HS-5 (cell line): ENCODE measurements around the gene FRMD3.

Source experiments
- DNase-seq: peaks from one replicate; pipeline ENCODE4 v3.0.0-alpha.2; 2012; ENCODE audit warnings: low read depth

Gene FRMD3

DNA sequence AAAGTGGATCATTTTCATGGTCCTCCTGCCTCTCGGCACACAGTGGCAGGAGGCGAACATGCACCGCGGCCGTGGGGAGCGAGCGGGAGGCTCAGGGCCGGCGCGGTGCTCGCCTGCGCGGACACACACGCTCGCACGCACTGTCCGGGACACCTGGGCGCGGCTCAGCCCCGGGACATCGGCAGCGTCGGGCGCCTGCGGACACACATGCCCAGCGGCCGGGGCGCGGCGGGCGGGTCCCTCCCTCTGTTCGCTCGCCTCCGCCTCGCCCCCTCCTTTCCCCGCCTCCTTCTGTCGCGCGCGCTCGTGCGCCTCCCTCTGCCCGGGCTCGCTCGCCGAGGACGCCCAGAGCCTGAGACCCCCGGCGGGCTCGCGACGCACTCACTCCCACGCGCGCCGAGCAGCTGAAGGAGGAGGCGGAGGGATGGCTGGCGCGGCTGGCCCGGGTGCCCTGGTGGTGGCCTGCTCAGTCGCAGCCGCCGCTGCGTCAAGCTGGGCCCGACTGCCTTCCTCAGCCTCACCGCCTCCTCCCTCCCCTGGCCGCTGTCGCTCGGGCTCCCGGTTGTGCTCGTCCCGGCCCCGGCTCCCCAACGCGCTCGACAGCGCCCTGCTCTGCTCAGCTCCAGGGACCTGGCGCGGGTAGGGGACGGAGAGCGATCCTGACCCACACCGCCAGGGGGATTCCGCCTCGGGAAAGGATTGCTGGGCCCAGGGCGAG lies at the start of gene FRMD3:
FRMD3 (minus strand) TSS at position 230 of the 718 bp plus-strand sequence; CDS start at position 60, 170 bp downstream.
- no peak for DNase-seq

DNA sequence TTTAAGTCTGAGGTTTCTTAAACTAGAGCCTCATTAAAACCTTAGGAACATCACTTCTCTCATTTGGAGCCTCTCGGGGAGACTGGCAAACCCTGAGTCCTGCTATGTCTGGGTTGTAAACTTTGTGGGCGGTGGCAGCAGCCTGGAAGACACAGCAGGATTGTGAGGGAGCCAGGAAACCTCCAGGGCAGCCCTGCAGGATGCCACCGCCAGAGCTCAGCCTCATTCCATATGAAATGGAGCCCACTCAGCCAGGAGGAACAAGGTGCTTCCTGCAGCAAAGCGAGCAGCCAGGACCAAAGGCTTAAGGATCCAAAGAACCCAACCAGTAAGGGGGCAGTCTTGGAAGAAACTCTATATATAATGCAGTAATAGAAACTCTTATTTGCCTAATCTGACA lies 46.8 kb upstream of the FRMD3 start:
- DNase-seq: no peak

DNA sequence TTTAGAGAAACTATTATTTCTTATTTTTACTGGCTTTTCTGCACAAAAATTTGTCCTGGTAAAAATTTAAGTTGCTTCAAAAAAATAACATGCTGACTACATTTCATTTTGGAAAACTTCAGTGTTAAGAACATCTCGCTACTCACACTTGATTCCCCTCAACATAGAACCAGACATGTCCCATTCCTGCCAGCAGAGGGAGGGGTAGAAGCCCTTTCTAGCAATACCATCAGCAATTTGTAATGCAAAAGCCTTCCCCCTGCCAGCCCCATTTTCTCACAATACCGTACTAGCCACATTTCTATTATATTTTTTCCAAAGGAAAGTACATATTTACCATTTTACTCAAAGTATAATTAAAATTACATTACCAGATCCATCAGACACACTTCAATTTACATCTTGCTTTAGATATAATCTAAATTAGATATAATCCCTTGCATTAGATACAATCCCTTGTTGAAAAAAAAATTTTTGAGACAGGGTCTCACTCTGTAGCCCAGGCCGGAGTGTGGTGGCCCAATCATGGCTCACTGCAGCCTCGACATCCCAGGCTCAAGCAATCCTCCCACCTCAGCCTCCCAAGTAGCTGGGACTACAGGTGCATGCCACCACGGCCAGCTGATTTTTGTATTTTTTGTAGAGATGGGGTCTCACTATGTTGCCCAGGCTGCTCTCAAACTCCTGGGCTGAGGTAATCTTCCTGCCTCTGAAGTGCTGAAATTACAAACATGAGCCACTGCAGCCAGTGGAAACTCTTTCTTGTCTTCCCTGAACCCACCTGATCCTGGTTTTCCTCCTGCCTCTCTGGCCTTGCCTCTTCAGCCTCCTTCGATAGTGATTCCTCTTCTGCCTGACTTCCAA lies 45.2 kb upstream of the FRMD3 start:
- DNase-seq: no peak

DNA sequence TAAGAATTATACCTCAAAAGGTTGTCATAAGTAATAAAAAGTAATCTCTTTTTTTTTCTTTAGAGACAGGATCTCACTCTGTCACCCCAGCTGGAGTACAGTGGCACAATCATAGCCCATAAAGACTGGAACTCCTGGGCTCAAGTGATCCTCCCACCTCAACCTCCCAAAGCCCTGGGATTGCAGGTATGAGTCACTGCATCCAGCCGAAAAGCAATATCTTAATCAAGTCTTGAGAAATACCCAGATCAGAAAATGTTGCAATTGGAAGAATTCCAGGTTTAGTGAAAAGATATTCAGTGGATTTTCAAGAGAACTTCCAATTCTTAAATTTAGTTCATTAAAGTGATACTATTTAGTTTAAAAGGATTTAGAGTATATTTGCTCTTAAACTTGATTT lies 43.8 kb upstream of the FRMD3 start:
- DNase-seq: peak; percentile 29

DNA sequence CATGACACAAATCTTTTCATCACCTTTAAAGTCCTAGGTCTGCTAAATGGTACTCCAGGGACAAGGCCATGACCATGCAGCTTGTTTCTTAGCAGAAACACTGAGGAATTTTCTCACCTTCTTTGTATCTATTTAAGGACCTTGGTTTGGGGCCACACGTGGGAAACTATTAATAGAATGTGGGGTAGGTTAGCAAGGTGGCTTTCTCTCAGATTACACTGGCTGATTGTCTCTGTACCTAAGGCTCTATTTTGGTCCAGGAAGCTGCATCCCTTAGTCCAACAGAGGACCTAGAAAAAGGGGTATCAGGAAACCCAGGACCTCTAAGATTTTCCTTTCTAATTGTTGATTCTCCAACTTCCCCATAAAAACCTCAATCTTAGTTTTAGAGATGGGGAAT lies 36.3 kb upstream of the FRMD3 start:
- DNase-seq: no peak

DNA sequence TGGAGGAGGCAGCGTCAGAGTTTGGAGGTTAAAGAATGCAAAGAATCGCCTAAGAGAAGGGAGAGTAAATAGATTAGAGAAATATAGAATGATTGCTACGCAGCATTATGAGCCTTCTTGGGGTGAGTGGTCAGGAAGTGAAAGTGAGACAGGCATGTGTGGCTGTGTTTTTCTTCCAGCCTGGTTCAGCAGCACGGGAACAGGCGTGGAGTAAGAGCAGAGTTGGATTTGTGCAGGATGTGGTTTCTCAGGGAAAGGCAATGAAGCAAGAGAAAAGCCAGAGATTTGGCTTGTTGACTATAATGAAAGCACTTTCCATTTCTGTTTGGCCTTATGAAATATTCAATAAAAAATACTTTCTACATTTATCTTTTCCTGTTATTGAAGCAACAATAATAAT lies 34.3 kb upstream of the FRMD3 start:
- no peak for DNase-seq

DNA sequence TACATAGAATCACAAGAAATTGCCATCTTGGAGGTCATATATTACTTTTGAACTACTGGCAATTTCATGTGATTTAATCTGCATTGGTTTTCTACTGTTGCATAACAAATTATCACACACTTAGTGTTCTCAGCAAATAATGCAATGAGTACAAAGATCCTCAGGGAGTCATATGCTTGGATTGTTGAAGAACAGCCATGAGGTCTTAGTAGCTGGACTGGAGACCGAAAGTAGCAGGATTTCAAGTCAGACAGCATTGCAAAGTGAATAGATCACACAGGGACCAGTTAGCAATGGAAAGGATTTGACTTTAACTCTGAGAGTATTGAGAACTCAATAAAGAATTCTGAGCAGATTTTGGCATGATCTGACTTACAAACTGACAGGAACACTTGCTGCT lies 32.2 kb upstream of the FRMD3 start:
- no peak for DNase-seq

DNA sequence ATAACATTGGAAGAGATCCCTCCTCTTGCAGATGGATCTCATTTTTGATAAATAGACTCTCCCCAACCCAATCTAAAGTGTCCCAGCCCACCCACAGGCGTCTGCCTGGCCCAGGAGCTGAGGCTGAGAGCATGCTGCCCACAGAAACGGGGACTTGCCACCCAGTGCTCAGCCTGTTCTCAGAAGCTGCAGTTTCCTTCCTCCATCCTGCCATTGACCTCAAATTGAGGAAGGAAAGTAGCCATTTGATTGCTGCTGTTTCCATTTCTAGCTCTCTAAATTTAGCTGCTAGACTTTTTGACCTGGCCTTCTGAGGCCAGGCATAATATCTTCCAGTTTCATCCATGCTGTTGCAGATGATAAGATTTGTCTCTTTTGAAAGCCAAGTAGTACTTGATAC lies 31.1 kb upstream of the FRMD3 start:
- no peak for DNase-seq

DNA sequence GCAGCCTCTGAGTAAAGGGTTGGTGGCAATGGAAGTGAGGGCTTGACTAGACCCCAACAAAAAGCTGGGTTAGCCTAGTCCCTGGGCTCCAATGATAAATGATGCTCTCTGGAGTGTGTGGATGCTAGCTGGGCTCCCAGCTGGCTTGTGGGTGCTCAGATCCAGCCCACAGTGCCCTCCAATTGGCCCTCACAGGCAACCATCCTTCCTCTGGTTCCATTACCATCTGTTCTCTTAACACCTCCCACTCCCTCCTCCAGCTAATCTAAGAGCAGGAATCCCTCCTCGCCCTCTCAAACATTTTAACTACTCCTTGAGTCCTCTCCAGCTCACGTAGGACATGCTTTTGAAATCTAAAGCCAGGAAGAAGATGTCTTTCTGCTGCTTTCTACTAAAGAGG lies 25.2 kb upstream of the FRMD3 start:
- DNase-seq: no peak

DNA sequence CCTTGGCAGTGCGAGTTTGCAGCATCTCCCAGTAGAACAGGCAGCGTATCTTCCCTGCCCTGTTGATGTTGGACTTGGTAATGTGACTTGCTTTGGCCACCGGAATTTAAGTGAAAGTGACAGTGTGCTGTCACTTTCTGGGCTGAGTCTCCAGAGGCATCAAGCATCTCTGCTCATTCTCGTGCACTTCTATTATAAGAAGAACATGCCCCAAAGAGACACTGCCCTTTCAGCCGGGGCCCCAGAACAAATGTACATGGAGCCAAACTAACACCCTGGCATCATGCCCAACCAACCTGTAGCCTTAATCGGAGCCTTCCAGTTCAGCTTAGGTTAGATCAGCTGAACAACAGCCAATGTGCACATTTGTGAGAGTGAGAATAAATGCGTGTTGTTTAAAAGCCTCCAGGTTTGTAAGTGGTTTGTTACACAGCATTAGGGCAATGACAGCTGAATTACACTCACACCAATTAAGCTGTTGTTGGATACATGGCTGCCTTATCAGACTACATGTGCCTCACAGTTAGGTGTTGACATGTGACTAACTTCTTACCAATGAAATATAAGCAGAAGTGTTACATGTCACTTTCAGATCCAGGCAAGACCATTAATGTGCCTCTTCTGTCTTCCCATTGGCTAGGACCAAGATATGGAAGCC lies 22.1 kb upstream of the FRMD3 start:
- no peak for DNase-seq

DNA sequence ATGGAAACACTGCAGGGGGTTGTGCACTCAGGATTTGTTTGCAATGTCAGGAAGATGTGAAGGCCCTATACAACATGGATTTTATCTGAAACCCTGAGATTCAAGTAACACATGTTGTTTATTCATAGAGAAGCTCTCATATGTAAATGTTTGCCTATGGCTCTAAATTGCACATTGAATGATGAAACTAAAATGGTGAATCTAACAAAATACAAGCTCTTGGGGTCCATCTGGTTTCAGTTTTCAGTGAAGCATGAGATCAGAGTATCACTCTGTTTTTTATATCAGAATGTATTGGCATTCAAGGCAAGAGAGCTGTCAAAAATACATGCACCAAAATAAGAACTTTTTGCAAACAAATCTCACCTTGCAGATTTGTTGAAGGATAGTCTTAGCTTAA lies 19.6 kb upstream of the FRMD3 start:
- DNase-seq: no peak

DNA sequence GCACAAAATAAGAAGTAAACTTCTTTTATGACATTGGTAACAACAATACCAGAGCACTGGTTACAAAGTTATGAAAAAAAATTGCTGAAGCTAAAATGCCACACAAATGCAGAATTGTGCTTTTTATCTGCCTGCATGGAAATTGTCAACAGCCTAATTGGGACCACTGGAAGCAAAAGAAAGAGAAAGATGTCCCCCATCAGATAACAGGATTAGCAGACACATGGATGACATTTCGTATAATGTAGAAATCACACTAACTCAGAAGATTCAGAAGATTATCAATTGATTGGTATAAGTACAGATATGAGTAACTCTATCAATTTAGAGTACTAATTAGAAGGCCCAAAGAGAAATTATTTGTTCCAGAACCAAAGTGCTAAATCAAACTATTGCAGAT lies 19.1 kb upstream of the FRMD3 start:
- DNase-seq: no peak

DNA sequence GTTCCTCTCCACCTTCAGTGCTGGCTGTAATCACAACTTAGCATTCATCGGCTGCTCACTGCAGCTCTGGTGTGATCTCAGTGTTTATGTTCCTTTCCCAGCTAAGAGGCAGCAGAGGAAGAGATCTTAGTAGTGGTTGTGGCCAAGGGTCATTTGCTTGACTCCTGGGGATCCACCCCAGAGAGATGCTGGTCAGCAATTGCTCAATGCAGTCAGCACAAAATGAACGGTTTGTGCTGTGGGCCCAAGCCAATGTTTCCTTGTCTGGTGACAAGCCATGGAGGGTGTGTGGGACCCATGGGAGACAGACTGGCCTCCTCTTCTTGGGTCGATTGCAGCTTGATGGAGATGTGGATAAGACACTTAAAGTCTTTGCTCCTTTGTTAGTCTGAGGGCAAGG lies 16.1 kb upstream of the FRMD3 start:
- no peak for DNase-seq

DNA sequence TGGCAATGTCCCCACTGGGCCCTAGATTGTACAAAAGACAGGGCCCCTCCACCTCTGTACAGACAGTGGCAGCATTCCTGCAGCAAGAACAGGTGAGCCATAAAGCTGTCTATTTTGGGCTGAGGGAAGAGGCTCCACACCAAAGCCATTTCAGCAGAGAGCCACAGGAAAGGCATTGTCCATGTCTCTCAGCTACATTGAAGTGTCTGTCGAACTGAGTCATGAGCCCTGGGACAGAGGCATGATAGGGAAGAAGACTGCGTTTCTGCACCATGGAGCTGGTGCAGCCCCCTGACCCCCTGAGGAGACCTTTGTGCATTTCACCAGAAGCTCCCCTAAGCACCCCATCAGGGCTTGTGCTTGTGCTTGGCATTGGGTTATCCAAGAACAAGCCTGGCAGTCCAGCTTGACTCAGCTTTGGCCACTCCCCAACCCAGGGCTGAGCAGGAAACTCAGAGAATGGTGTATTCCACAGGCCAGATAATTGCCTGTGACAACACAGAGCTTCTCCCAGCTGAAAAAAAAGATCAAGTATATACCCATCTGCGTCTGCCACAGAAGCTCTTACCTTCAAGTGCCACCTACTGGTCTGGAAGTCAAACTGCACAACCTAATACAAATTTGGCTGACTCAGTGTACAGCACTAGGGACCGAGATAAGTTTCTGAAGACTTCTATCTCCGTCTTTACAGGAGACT lies 5.9 kb upstream of the FRMD3 start:
- DNase-seq: no peak

DNA sequence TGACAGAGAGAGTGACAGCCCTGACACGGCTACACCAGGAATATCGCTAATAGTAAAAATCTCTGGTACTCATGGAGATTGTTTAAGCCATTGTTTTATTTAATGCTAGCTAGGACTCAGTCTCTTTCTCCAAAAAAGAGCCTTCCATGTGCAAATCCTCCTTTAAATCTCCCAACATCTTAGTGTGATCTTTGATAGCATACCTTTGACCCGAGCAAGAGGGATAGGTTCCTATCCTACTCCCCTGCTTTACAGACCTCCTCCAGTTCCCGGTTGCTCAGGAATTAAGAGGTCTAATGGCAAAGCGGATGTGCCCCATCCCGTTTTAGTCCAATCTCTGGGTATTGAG lies 663 bp upstream of the FRMD3 start:
- DNase-seq: no peak

DNA sequence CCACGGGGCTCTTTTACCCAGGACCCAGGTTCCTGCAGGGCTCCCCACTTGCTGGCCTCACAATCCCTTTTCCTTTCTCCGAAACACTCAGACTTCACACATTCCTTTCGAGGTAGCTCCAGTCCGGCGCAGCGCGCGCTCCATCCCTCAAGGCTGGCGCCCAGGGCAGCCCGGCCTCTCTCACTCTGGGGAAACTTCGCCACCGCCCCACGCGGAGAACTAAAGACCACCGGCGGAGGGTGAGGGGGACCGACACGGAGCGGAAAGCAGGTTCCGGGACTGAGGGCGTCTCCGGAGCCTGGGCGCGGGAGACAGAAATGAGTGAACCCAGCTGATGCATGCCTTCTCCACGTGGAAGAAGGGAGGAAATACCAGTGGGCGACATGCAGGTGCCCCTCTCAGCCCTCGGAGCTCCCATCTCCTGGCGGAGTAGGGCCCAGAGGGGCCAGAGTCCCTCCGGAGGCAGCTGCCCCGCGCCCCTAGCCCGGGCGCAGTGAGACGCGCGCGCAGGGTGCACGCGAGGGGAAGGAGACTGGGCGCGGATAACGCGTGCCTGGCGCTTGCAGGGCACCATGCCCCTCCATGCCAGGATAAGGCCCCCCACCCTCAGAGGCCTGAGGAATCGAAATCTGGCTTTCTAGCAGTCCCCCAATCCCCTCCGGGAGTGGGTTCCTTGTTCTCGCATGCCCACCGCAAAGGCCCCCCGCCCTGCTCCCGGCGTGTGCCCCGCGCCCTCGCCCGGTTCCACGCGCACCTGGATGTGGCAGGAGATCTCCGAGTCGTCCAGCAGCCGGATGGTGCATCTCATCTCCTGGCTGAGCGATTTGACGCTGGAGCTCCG lies 650 bp downstream of the FRMD3 start:
- DNase-seq: no peak

DNA sequence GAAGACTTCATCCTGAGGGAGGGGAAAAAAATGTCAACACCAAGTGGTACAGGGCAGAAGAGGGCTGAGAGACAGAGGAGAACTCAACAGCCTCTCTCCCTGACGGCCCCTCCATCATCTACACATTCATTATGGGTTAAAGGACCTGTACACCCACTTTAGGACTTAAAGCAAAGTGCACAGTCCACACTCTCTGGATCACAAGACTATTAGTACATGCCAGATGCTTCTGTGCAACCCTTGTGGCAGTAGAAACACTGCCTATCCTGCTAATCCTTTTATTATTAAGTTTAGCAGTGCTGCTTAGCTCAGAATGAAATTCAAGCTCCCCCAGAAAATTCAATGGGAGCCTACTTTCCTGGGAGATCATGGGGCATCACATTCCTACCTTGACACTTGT lies 1.9 kb downstream of the FRMD3 start:
- no peak for DNase-seq

DNA sequence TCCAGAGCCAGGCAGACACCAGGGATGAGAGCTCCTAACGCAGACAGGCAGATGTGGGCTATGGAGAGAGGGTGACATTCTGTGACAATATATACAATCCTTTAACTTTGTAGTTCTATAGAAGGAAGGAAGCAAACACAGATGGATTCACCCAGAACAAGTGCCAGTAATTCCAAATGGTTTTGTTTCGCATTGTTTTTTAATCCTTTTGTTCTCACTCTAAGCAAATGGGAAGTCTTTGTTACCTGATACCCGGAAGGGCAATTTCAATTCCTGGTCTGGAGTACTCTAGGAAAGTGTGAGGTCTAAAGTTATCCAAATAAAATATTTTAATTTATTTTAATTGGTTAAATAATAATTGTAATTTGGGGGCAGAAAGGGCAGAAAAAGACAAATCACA lies 2.5 kb downstream of the FRMD3 start:
- DNase-seq: no peak

DNA sequence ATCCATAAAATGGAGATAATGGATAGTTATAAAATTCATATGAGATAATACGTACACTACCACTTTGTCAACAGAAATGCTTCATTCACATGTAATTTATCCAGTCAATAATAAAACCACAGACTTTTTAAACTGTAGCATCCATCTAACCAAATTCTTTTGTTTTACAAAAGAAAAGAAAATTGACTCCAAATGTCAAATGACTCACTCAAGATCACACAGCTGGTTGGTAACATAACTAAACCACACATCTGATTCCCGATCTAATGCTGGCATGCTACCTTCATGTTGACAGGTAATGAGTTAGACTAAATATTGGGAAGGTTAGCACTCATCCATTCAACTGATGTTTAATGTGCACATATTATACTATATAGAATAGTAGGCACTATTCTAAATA lies 4.9 kb downstream of the FRMD3 start:
- DNase-seq: no peak

DNA sequence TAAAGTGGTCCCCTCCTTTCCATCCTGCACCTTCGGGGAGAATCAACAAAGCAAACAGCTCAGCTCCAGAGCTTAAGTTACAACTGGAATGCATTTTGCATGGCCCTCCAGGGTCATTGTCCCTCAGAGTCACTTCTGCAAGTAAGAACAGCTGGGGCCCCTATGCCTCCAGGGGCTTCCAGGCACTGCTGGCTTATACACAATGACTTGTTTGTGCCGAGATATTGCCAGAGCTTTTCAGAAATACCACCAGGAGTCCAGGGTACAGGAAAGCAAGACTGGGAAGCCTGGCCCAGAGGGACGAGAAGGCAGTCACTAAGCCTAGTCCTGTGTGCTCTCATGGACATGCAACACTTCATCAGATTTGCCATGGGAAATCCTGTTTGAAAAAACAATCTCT lies 11.3 kb downstream of the FRMD3 start:
- no peak for DNase-seq

DNA sequence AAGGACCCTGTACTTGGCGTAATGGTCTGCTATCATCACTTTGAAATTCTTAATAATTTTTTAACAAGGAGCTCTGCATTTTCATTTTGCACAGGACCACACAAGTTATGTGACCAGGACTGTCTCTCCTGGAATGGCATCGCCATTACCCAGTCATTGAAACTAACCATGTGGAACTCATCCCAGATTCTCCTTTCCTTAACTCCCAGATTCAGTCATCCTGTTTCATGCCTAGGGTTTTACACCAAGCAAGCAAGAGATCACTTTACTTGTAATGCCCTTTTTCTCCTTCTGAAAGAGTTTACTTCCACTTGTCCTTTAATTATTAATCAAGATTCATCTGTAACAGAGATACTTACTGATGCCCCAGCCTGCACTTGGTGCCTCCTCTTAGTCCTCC lies 12.0 kb downstream of the FRMD3 start:
- no peak for DNase-seq

DNA sequence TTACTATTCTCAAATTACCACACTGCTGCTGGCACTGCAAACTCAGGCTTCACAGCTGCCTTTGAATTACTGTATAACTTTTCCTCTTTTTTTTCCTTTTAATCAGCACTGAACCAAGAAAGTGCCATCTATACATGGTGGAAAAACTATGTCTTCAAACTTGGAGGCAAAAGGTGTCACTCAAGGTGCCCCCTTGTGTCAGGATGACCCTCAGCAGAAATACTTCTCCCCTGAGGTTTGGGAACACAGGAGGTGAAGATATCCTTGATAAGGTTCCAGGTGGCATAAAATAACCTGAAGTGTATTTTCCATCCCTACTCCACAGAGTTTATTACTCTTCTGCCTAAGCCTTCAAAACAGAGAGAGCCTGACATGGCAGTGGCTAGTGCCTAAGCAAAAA lies 14.5 kb downstream of the FRMD3 start:
- DNase-seq: no peak
